Ishikawa (cell line): ENCODE results near the gene CD200R1.

Experiments used
- EGR1 ChIP-seq: IDR thresholded peaks from 2 replicates; pipeline ENCODE4 v1.6.1; 2012
- EP300 ChIP-seq: IDR thresholded peaks from 2 replicates; pipeline ENCODE4 v1.6.1; 2012; ENCODE audit warnings: borderline replicate concordance
- TAF1 ChIP-seq: IDR thresholded peaks from 2 replicates; pipeline ENCODE4 v1.6.1; 2012; ENCODE audit warnings: low read depth, mild to moderate bottlenecking
- TEAD4 ChIP-seq: IDR thresholded peaks from 2 replicates; pipeline ENCODE4 v1.6.1; 2012
- TF ChIP-seq, protein P1 (sequence below): IDR thresholded peaks from 2 replicates; pipeline ENCODE4 v1.6.1; 2012; ENCODE audit warnings: low read depth, mild to moderate bottlenecking

DNA sequence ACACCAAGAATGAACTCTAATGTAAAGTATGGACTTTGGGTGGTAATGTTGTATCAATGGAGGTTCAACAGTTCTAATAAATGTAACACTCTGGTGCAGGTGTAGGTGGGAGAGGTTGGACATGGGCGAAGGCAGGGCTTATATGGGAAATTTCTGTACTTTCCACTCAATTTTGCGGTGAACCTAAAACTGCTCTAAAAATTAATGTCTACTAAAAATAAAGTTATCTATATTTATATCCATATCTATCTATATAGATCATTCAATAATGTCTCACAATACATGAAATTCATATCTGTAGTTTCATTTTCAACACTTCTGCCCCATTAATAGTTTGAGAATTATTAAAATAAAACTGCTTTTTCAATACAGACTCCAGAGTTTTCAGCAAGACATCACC lies 49.3 kb downstream of the CD200R1 start:
- TF ChIP-seq, protein P1, sequence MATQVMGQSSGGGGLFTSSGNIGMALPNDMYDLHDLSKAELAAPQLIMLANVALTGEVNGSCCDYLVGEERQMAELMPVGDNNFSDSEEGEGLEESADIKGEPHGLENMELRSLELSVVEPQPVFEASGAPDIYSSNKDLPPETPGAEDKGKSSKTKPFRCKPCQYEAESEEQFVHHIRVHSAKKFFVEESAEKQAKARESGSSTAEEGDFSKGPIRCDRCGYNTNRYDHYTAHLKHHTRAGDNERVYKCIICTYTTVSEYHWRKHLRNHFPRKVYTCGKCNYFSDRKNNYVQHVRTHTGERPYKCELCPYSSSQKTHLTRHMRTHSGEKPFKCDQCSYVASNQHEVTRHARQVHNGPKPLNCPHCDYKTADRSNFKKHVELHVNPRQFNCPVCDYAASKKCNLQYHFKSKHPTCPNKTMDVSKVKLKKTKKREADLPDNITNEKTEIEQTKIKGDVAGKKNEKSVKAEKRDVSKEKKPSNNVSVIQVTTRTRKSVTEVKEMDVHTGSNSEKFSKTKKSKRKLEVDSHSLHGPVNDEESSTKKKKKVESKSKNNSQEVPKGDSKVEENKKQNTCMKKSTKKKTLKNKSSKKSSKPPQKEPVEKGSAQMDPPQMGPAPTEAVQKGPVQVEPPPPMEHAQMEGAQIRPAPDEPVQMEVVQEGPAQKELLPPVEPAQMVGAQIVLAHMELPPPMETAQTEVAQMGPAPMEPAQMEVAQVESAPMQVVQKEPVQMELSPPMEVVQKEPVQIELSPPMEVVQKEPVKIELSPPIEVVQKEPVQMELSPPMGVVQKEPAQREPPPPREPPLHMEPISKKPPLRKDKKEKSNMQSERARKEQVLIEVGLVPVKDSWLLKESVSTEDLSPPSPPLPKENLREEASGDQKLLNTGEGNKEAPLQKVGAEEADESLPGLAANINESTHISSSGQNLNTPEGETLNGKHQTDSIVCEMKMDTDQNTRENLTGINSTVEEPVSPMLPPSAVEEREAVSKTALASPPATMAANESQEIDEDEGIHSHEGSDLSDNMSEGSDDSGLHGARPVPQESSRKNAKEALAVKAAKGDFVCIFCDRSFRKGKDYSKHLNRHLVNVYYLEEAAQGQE: no peak
- TF ChIP-seq EP300: no peak
- no peak for TF ChIP-seq TAF1
- TF ChIP-seq TEAD4: no peak
- no peak for TF ChIP-seq EGR1
